Stimulated activated CD4-positive, alpha-beta T cell treated with anti-CD3 and anti-CD28 coated beads, TNF-alpha, amount 100 ng/mL, for 4 hours (primary cell): Measurements from ENCODE around the gene SERPINH1.
A peak's percentile ranks its signal among the peaks of the same experiment; 100 is the strongest.

Experiments used
- DNase-seq, 3 experiments: peaks; one replicate each; pipeline ENCODE4 v3.0.0-alpha.2; 2020; ENCODE audit warnings: low read depth in 3 of 3

Gene SERPINH1

GRCh38 chr11:75532200-75533048 lies 29.6 kb upstream of the SERPINH1 start:
- DNase-seq: peak; percentile 65 to 76 (median 72)

DNA sequence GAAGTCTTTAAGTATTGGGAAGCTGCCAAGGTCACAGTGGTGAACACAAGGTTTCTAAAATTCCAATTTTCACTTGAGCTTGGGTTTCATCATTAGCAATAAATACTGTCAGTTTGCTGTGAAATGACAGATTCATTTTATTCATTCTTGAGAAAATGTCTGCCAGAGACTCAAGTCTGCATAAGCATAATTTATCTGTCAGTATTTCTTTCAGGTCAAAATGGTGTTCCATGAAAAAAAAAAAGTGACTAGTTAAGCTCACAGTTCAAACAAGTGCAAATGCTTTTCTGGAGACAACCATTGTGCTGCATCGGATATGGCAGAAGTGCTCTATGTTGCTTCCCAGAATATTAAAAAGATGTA lies 28.2 kb upstream of the SERPINH1 start:
- DNase-seq: no peak

DNA sequence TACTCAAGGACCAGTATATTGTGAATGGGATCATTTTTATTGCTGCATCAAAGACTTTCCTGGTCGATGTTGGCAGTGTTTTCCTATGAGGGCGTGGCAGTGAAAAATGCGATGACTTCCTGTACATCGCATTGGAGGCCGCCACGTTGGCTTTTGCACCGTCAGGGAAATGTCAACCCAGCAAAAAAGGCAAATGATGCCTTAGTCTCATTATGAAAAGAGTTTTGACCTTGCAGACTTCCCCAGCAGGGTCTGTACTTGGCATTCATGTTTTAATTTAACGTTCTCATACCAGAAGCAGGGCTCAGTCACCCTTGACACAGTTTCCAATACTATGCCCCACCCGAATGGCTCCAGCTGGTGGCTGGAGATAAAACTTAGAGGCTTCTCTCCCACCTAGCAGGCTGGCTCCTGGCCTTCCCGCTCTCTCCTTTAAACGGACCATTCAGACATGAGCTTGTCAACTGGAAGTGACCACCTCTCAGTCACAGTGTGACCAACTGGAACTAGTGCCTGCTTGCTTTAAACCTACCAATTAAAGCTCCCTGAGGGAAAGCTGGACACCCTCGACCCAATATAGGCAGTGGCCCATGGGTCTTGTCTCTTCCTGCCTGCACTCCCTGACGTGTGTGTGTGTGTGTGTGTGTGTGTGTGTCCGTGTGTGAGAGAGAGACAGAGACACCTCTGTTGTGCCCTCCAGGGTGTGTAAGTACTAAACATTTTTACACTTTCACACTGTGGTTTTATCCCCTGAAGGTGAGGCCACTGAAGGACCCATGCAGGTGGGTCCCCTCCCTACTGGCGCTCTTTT lies 27.6 kb upstream of the SERPINH1 start:
- DNase-seq: no peak

DNA sequence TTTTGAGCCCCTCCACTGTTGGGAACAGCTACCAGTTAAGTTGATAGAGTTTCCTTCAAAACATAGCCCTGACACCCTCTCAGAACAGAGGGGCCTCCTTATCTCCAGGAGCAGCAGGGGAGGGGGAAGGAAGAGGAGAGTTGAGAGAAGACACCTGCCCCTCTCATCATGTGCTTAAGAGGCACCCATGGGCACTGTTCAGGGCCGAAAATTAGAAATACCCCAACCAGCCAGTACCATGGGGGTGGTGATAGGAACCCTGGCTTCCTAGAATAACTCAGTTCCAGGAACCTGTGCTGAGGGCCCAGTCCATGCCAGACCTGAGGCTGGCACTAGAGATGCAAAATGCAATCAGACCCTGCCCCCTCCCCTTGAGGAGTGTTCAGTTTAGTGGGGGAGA lies 27.0 kb upstream of the SERPINH1 start:
- no peak for DNase-seq

DNA sequence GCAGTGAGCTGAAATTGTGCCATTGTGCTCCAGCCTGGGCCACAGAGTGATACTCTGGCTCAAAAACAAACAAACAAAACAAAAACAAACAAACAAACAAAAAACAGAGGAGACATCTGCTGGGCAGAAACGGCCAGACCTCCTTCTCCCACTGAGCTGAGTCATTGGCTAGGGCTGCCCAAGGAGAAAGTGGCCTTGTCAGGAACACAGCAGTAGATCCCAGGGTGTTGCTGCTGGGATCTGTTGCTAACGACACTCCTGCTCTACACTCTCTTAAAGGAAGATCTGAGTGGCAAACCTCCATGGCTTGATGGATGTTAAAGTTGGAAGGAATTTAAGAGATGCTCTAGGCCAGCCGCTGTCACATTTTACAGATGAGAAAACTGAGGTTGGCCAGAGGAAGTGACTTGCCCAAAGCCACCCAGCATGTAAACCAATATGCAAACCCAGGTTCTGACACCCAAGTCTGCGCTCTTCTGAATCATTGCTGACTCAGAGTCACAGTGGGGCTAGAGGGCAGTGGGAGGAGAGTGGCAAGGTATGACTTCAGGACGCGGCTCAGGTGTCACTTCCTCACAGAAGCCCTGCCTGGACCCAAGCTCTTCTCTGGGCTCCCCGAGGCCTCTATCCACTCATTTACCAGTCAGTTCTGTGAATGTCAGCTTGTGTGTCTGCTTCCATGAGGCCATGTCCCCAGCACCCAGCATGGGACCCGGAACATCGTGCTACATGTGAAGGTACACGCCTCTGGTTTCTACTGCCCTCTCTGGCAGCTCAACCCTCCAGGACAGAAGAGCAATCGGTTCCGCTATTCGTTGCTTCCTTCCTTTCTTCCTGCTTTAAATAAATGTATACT lies 25.0 kb upstream of the SERPINH1 start:
- no peak for DNase-seq

DNA sequence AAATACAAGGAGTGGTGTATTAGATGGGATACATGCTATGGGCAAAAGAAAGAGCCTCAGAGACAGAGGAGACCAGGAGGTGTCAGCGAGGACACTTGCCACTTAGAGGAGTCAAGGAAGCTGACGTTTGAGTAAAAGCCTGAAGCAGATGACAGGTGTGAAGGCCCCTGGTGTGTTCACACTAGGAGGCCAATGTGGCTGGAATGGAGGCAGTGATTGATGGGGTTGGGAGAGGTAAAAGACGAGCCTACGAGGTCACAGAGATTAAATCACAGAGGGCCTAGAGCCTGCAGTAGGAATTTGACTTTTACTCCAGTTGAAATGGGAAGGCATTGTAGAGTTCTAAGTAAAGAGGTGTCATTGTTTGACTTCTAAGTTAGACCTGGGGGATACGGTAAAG lies 24.3 kb upstream of the SERPINH1 start:
- DNase-seq: no peak

DNA sequence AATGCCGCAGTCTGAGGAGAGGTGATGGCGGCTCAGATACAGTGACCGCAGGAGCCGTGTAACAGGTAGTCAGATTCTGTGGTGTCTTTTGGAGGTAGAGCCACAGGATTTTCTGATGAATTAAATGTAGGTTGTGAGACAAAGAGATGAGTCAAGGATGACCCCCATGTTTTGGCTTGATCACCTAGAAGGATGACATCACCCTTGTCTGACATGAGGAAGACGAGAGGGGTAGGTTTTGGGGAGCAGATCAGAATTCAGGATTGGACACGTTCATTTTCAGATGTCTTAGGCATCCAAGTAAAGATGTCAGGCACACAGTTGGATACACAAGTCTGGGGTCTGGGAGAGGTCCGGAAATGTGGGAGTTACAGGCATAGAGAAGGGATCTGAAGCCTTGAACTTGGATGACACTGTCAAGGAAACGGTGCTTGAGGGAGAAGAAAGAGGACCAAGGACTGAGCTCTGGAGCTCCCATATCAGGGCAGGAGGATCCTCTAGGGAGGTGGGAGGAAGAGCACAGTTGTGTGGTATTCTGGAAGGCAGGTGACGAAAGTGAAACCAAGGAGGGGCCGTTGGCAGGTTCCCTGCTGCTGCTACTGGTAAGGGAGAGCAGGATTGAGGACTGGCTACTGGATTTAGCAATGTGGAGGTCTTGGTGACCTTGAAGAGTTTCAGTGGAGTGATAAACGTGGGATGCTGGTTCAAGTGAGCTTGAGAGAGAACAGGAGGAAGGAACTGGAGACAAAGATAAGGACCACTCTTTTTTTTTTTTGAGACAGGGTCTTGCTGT lies 23.7 kb upstream of the SERPINH1 start:
- DNase-seq: no peak

GRCh38 chr11:75539459-75540334 lies 22.4 kb upstream of the SERPINH1 start:
- no peak for DNase-seq

GRCh38 chr11:75541193-75542087 lies 20.6 kb upstream of the SERPINH1 start:
- no peak for DNase-seq

DNA sequence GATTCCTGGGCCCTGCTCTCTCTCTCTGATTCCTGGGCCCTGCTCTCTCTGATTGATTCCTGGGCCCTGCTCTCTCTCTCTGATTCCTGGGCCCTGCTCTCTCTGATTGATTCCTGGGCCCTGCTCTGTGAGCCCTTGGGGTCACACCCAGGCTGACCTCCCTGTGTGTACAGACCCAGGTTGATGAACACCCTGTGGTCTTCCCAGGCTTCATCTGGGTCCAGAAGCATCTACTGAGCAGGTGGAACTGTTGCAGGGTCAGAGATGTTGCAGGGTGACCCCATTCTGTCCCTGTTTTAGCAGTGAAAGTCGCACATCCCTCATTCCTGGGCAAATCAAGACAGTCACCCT lies 20.0 kb upstream of the SERPINH1 start:
- DNase-seq: no peak

DNA sequence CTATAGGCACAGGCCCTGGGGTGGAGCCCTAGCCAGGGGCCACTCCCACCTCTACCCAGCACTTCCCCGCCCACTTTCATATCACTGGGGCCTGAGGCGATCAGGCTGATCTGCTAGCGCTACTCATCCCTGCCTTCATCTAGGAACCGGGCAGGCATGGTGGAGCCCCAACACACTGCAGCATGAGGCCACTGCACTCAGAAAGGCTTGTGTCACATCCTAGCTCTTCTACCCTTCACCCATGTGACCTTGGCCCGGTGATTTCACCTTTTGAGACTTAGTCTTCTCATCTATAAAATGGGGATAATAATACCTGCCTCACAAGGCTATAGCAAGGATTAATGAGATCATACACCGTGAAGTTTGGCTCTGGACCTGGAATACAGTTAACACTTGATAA lies 18.2 kb upstream of the SERPINH1 start:
- DNase-seq: no peak

GRCh38 chr11:75547177-75547576 lies 14.9 kb upstream of the SERPINH1 start:
- no peak for DNase-seq

DNA sequence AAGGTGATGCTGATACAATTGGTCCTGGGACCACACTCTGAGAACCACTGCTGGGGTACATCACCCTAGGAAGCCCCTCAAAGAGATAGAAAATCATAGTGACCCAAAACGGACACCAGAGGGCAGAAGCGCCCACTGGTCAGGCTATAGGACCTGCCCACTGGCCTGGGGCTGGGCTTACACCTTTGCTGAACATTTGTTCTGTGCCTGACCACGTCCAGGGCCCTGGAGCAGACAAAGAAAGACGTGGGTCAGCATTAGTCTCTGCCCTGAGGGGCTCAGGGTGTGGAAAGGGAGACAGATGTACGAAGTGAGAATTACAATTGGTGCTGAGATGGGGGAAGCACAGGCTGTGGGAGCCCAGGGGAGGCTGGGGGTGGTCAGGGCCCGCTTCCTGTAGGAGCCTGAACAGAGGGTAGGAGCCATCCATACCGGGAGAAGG lies 14.4 kb upstream of the SERPINH1 start:
- DNase-seq: no peak

DNA sequence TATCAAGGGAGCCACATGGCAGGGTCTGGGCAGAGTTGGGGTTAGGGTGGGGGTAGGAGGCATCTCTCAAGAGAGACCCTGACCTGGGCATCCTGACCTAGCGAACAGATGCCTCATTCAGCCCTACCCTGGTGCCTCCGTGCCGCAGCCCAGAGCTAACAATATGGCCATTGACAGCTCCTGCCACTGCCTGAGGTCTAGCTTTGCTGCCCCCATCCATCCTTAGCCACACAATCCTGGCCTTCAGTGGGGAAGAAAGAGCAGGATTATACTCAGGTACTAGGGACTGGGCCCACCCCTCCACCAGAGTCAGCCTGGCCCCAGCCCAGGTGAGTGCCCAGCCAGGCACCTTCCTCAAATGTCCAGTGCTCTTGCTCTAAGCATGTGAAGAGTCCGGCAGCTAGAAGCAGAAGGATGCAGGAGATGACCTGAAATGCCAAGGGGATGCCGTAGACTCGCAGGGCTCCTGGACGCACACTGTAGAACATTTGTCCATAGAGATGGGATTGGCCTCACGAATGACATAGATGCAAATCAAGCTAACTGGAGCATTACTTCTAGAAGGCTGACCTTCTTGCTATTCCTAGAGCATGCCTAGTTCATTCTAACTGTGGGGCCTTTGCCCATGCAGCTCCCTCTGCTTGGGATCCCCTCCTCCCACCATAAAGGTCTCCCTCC lies 13.3 kb upstream of the SERPINH1 start:
- DNase-seq: no peak

GRCh38 chr11:75549370-75549958 lies 12.6 kb upstream of the SERPINH1 start:
- no peak for DNase-seq

GRCh38 chr11:75553182-75553581 lies 8.9 kb upstream of the SERPINH1 start:
- DNase-seq: no peak

DNA sequence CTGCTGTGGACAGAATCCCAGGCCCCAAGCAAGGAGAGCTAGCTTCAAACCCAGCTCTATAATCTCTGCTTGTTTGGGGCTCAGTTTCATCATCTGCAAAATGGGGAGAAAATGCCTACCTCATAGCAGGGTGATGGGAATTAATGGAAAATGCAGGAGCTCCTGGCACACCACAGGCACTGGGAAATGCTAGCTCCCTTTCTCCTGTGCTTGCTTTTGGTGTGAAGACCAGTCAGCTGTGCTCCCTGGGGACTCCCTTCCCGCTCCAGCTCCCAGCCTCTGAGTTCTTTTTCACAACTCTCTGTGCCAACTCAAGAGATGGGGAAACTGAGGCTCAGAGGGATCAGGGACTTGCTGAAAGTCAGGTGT lies 8.2 kb upstream of the SERPINH1 start:
- no peak for DNase-seq

GRCh38 chr11:75554258-75555022 lies 7.6 kb upstream of the SERPINH1 start:
- DNase-seq: no peak
